ENCODE data around the gene MLLT10.

Gene MLLT10

DNA sequence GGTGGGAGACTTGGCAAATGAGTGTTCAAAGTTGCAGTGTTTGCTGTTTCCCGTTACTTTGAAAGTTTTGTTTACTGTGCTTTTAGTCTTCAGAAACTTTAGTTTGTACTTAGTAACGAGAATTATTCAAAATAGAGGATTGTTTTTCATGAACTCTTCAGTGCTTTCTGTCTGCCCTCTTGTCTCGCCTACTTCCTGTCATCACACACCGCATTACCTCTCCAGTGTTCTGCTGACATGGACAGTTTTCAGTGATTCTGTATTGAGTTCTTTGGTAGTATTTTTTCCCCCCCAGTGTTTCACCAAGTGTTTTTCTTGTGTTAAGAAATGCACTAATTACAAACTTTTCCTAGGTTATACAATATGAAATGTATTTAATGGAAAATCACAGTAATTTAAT is 207.0 kb downstream of the MLLT10 start:
- H3K9me3 ChIP-seq (ENCODE audit: control insufficient read depth in 2 of 2, low read length in 2 of 2) = no peaks in the 10 kb centered on the region
- no peaks in the 10 kb centered on the region for H3K27me3 ChIP-seq (ENCODE audit: control insufficient read depth in 1 of 2, insufficient read depth in 2 of 2, low read length in 2 of 2)
- peaks cover 23 to 34% of the 10 kb centered on the region in 2 donors for H3K36me3 ChIP-seq (ENCODE audit: control insufficient read depth in 2 of 2, insufficient read depth in 2 of 2, low read length in 2 of 2)
- H3K9ac ChIP-seq (ENCODE audit: low read length in 2 of 2) = no peak overlapping the region
- no peak overlapping the region for H3K4me3 ChIP-seq (ENCODE audit: low read length in 2 of 2)
- no peaks in the 10 kb centered on the region for H3K4me1 ChIP-seq (ENCODE audit: control insufficient read depth, insufficient read depth, low read length)
- H3K27ac ChIP-seq (ENCODE audit: low read length) = no peak overlapping the region

- H3K36me3 ChIP-seq (ENCODE audit: control insufficient read depth in 2 of 2, insufficient read depth in 2 of 2, low read length in 2 of 2) = peaks cover 23 to 30% of the 10 kb centered on the region in 2 donors
- H3K4me3 ChIP-seq (ENCODE audit: low read length in 2 of 2) = no peak overlapping the region
- H3K27me3 ChIP-seq (ENCODE audit: control insufficient read depth in 1 of 2, insufficient read depth in 2 of 2, low read length in 2 of 2) = no peaks in the 10 kb centered on the region
- no peak overlapping the region for H3K9ac ChIP-seq (ENCODE audit: low read length in 2 of 2)
- H3K27ac ChIP-seq (ENCODE audit: low read length) = no peak overlapping the region
- H3K9me3 ChIP-seq (ENCODE audit: control insufficient read depth in 2 of 2, low read length in 2 of 2) = no peaks in the 10 kb centered on the region
- no peaks in the 10 kb centered on the region for H3K4me1 ChIP-seq (ENCODE audit: control insufficient read depth, insufficient read depth, low read length)
These were observed 208.8 kb downstream of the MLLT10 start for GRCh38 chr10:21742740-21743412.

GRCh38 chr10:21744223-21744622 is 210.2 kb downstream of the MLLT10 start:
- Histone ChIP-seq H3K36me3 (ENCODE audit: control insufficient read depth in 2 of 2, insufficient read depth in 2 of 2, low read length in 2 of 2) (peaks cover 20 to 23% of the 10 kb centered on the region in 2 donors), H3K4me1 (ENCODE audit: control insufficient read depth, insufficient read depth, low read length) (no peaks in the 10 kb centered on the region), H3K9me3 (ENCODE audit: control insufficient read depth in 2 of 2, low read length in 2 of 2) (no peaks in the 10 kb centered on the region), H3K9ac (ENCODE audit: low read length in 2 of 2) (no peak overlapping the region), H3K27ac (ENCODE audit: low read length) (no peak overlapping the region), H3K4me3 (ENCODE audit: low read length in 2 of 2) (no peak overlapping the region), H3K27me3 (ENCODE audit: control insufficient read depth in 1 of 2, insufficient read depth in 2 of 2, low read length in 2 of 2) (no peaks in the 10 kb centered on the region)

GRCh38 chr10:21746118-21746517 is 212.1 kb downstream of the MLLT10 start:
- Histone ChIP-seq H3K27ac (ENCODE audit: low read length) (no peak overlapping the region), H3K4me3 (ENCODE audit: low read length in 2 of 2) (no peak overlapping the region), H3K36me3 (ENCODE audit: control insufficient read depth in 2 of 2, insufficient read depth in 2 of 2, low read length in 2 of 2) (peaks cover 14% of the 10 kb centered on the region in 2 donors), H3K4me1 (ENCODE audit: control insufficient read depth, insufficient read depth, low read length) (no peaks in the 10 kb centered on the region), H3K27me3 (ENCODE audit: control insufficient read depth in 1 of 2, insufficient read depth in 2 of 2, low read length in 2 of 2) (no peaks in the 10 kb centered on the region), H3K9ac (ENCODE audit: low read length in 2 of 2) (no peak overlapping the region), H3K9me3 (ENCODE audit: control insufficient read depth in 2 of 2, low read length in 2 of 2) (no peaks in the 10 kb centered on the region)

- no peak overlapping the region for H3K4me3 ChIP-seq (ENCODE audit: low read length in 2 of 2)
- no peaks in the 10 kb centered on the region for H3K27me3 ChIP-seq (ENCODE audit: control insufficient read depth in 1 of 2, insufficient read depth in 2 of 2, low read length in 2 of 2)
- H3K27ac ChIP-seq (ENCODE audit: low read length) = no peak overlapping the region
- H3K36me3 ChIP-seq (ENCODE audit: control insufficient read depth in 2 of 2, insufficient read depth in 2 of 2, low read length in 2 of 2) = peaks cover 8 to 12% of the 10 kb centered on the region in 2 donors
- no peak overlapping the region for H3K9ac ChIP-seq (ENCODE audit: low read length in 2 of 2)
- no peaks in the 10 kb centered on the region for H3K9me3 ChIP-seq (ENCODE audit: control insufficient read depth in 2 of 2, low read length in 2 of 2)
- no peaks in the 10 kb centered on the region for H3K4me1 ChIP-seq (ENCODE audit: control insufficient read depth, insufficient read depth, low read length)
These were observed 213.8 kb downstream of the MLLT10 start for GRCh38 chr10:21747809-21748208.

DNA sequence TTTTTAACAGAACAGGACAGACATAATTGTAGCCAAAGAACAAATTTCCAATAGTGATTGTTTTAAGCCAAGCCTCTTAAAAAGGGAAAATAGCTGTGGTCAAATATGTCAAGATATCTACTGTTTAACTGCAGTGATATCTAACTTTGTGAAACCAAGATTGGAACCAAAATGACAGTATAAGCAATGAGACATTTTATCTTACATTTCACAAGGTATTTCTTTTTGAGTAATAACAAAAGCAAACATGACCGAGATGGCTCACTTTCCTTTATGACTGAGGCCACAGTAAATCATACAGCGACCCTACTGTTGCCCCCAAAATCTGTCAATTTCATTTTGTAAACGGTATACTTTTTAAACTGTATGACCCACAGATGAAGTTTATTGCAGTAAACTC is 215.8 kb downstream of the MLLT10 start:
- Histone ChIP-seq H3K36me3 (ENCODE audit: control insufficient read depth in 2 of 2, insufficient read depth in 2 of 2, low read length in 2 of 2) (peaks cover under 1 to 4% of the 10 kb centered on the region in 2 donors), H3K4me1 (ENCODE audit: control insufficient read depth, insufficient read depth, low read length) (no peaks in the 10 kb centered on the region), H3K27me3 (ENCODE audit: control insufficient read depth in 1 of 2, insufficient read depth in 2 of 2, low read length in 2 of 2) (no peaks in the 10 kb centered on the region), H3K9ac (ENCODE audit: low read length in 2 of 2) (no peak overlapping the region), H3K4me3 (ENCODE audit: low read length in 2 of 2) (no peak overlapping the region), H3K9me3 (ENCODE audit: control insufficient read depth in 2 of 2, low read length in 2 of 2) (no peaks in the 10 kb centered on the region), H3K27ac (ENCODE audit: low read length) (no peak overlapping the region)

DNA sequence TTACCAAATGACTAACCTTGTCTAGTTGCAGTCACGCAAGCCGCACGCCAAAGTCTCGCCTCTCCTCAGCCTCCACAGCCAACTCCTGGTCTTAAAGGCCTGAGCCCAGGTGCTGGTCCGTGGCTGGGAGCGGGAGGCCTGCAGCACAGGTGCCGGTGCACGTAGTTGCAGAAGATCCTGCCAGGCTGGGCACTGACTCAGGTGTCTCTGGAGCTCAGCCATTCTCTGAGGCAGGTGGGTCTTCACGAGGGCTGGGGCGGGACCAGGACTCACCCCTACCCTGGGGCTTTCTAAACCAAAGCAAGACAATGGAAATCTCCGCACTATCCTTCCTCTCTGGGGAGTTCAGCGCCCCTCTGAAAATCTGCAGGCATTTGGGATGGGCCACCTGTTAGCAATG is 216.4 kb downstream of the MLLT10 start:
- no peaks in the 10 kb centered on the region for H3K9me3 ChIP-seq (ENCODE audit: control insufficient read depth in 2 of 2, low read length in 2 of 2)
- H3K27ac ChIP-seq (ENCODE audit: low read length) = no peak overlapping the region
- H3K36me3 ChIP-seq (ENCODE audit: control insufficient read depth in 2 of 2, insufficient read depth in 2 of 2, low read length in 2 of 2) = peaks cover 0 to 4% of the 10 kb centered on the region in 2 donors
- H3K4me1 ChIP-seq (ENCODE audit: control insufficient read depth, insufficient read depth, low read length) = no peaks in the 10 kb centered on the region
- no peaks in the 10 kb centered on the region for H3K27me3 ChIP-seq (ENCODE audit: control insufficient read depth in 1 of 2, insufficient read depth in 2 of 2, low read length in 2 of 2)
- H3K9ac ChIP-seq (ENCODE audit: low read length in 2 of 2) = no peak overlapping the region
- H3K4me3 ChIP-seq (ENCODE audit: low read length in 2 of 2) = no peak overlapping the region

DNA sequence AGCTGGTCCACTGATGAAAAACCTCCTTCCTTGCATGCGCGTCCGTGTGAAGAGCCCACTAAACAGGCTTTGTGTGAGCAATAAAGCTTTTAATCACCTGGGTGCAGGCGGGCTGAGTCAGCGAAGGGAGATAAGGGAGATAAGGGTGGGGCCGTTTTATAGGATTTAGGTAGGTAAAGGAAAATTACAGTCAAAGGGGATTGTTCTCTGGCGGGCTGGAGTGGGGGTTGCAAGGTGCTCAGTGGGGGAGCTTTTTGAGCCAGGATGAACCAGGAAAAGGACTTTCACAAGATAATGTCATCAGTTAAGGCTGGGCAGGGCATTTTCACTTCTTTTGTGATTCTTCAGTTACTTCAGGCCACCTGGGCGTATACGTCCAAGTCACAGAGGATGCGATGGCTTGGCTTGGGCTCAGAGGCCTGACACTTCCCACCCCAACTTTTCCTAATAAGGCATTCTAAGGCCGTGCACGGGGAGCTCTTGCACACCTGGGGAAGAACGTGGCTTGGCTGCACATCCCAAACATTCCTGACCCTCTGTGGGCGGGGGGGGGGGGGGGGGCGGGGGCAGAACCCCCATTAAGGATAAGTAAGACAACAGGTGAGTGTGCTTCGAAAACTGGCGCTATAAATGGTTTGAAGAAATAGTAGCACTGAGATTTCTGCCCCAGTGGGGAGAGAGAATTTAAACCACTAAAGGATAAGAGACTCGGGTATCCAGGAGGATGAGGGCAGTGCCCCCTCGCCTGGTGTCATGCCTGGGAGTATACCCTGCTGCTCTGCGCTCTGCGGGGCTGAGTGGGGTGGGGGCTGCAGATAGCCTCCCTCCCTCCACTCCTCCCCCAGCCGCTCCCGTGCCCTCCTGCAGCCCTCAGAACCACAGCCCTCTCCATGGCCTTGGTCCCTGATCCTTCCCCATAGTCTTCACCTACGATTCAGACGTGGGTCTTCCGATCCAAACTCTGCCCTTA is 217.6 kb downstream of the MLLT10 start:
- Histone ChIP-seq H3K27ac (ENCODE audit: low read length) (no peak overlapping the region), H3K9me3 (ENCODE audit: control insufficient read depth in 2 of 2, low read length in 2 of 2) (no peaks in the 10 kb centered on the region), H3K4me3 (ENCODE audit: low read length in 2 of 2) (no peak overlapping the region), H3K9ac (ENCODE audit: low read length in 2 of 2) (no peak overlapping the region), H3K36me3 (ENCODE audit: control insufficient read depth in 2 of 2, insufficient read depth in 2 of 2, low read length in 2 of 2) (peaks cover 0 to 8% of the 10 kb centered on the region in 2 donors), H3K27me3 (ENCODE audit: control insufficient read depth in 1 of 2, insufficient read depth in 2 of 2, low read length in 2 of 2) (no peaks in the 10 kb centered on the region), H3K4me1 (ENCODE audit: control insufficient read depth, insufficient read depth, low read length) (no peaks in the 10 kb centered on the region)

GRCh38 chr10:21753497-21754270 is 219.7 kb downstream of the MLLT10 start:
- Histone ChIP-seq H3K27me3 (ENCODE audit: control insufficient read depth in 1 of 2, insufficient read depth in 2 of 2, low read length in 2 of 2) (no peaks in the 10 kb centered on the region), H3K4me1 (ENCODE audit: control insufficient read depth, insufficient read depth, low read length) (no peaks in the 10 kb centered on the region), H3K27ac (ENCODE audit: low read length) (no peak overlapping the region), H3K9ac (ENCODE audit: low read length in 2 of 2) (no peak overlapping the region), H3K4me3 (ENCODE audit: low read length in 2 of 2) (no peak overlapping the region), H3K36me3 (ENCODE audit: control insufficient read depth in 2 of 2, insufficient read depth in 2 of 2, low read length in 2 of 2) (peaks cover 3 to 12% of the 10 kb centered on the region in 2 donors), H3K9me3 (ENCODE audit: control insufficient read depth in 2 of 2, low read length in 2 of 2) (no peaks in the 10 kb centered on the region)

DNA sequence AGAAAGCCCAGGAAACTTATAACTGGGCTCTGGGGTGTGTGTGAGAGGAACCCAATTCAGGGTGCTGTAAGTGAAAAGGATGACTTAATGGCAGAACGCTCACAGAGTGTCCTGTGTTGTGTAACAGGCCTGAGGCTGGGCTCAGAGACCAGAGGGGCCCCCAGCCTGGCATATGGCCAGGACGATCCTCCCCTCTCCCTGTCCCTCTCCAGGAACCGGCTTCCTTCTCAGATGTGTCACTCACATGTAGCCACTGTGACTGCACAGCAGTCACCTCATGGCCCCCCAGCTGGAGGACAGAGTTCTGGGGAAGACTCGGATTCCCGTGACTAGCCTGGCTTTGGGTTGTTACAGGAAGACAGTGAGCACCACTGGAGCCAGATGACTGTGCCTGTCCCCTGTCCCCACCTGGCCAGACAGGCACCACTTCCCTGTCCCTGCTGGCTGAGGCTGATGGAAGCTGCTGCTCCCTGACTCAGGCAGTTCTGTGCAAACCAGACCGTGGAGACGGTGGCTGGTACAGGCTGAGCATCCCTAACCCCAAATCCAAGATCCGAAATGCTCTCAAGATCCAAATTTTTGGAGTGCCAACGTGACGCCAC is 220.5 kb downstream of the MLLT10 start:
- no peak overlapping the region for H3K9ac ChIP-seq (ENCODE audit: low read length in 2 of 2)
- H3K4me3 ChIP-seq (ENCODE audit: low read length in 2 of 2) = no peak overlapping the region
- no peaks in the 10 kb centered on the region for H3K9me3 ChIP-seq (ENCODE audit: control insufficient read depth in 2 of 2, low read length in 2 of 2)
- no peaks in the 10 kb centered on the region for H3K27me3 ChIP-seq (ENCODE audit: control insufficient read depth in 1 of 2, insufficient read depth in 2 of 2, low read length in 2 of 2)
- H3K27ac ChIP-seq (ENCODE audit: low read length) = no peak overlapping the region
- H3K4me1 ChIP-seq (ENCODE audit: control insufficient read depth, insufficient read depth, low read length) = no peaks in the 10 kb centered on the region
- peaks cover 3 to 16% of the 10 kb centered on the region in 2 donors for H3K36me3 ChIP-seq (ENCODE audit: control insufficient read depth in 2 of 2, insufficient read depth in 2 of 2, low read length in 2 of 2)
